Heart right ventricle (tissue), 16 donors: ENCODE data around the gene FAM83B. TPM values are rescaled to one million over a fixed set of nuclear protein-coding genes. Genes with fewer than 3 reads are reported as not detected.

Experiments
- ATAC-seq, 8 donors: fragments of 200-7000 bp; cut with Tn5 transposase; one replicate each; pipeline ENCODE4 v1.9.1; 2020; ENCODE audit warnings: mild to moderate bottlenecking in 8 of 8, moderate library complexity in 8 of 8, moderate number of reproducible peaks in 1 of 8
- DNase-seq, 2 donors: peaks; one replicate each; pipeline ENCODE4 v3.0.0-alpha.2; 2020
- H3K27ac ChIP-seq, 10 donors: fragments of 200-600 bp; sonication (generic) in 2 of 10; one replicate each; pipeline versions ENCODE4 v1.5.0 to v1.8.0; 2020 to 2022; ENCODE audit warnings: mild to moderate bottlenecking in 3 of 10
- H3K27me3 ChIP-seq, 7 donors: fragments of 200-600 bp; one replicate each; pipeline ENCODE4 v1.8.0; 2021 to 2022; ENCODE audit warnings: mild to moderate bottlenecking in 2 of 7
- H3K36me3 ChIP-seq, 9 donors: fragments of 200-600 bp; sonication (generic) in 1 of 9; one replicate each; pipeline versions ENCODE4 v1.5.0 to v1.8.0; 2020 to 2022; ENCODE audit warnings: mild to moderate bottlenecking in 2 of 9
- H3K4me1 ChIP-seq, 9 donors: fragments of 200-600 bp; sonication (generic) in 1 of 9; one replicate each; pipeline versions ENCODE4 v1.5.0 to v1.8.0; 2020 to 2022; ENCODE audit warnings: mild to moderate bottlenecking in 4 of 9
- H3K4me3 ChIP-seq, 10 donors: fragments of 200-600 bp; sonication (generic) in 2 of 10; one replicate each; pipeline versions ENCODE4 v1.5.0 to v1.8.0; 2020 to 2022; ENCODE audit warnings: mild to moderate bottlenecking in 7 of 10, moderate library complexity in 2 of 10
- H3K9me3 ChIP-seq, 11 donors: fragments of 200-600 bp in 10 of 11; sonication (generic) in 2 of 11; one replicate each; pipeline versions ENCODE4 v1.5.0 to v1.8.0; 2013 to 2022; ENCODE audit warnings: mild to moderate bottlenecking in 2 of 11, control low read depth in 1 of 11, moderate library complexity in 1 of 11
- CTCF ChIP-seq, 9 donors: fragments of 200-600 bp; sonication (generic) in 2 of 9; IDR thresholded peaks; one replicate each; pipeline versions ENCODE4 v1.5.0 to v1.8.0; 2021 to 2022; ENCODE audit warnings: antibody characterized with exemption in 9 of 9, mild to moderate bottlenecking in 5 of 9, moderate library complexity in 1 of 9
- WGBS, 2 donors: extraction: QIAGEN DNeasy Blood & Tissue Kit; methylation state at CpG; one replicate each; pipeline ENCODE4 v1.1.7; 2013; ENCODE audit warnings: inconsistent platforms in 1 of 2; 5-methylcytosine and 5-hydroxymethylcytosine counted together
- intact Hi-C, 10 donors: fragments of 100-400 bp; cut with DNase I; formaldehyde crosslinking; loops; one replicate each; pipeline versions ENCODE4 v1.11.1 to v1.14.2; 2022
- polyA plus RNA-seq, 2 donors: library from polyadenylated mRNA; stranded (reverse); fragments of 200-250 nt; gene quantifications; one replicate each; pipeline ENCODE4 v1.2.3, GENCODE V29; 2013
- total RNA-seq, 10 donors: library from RNA; stranded (reverse); fragmentation: NEBNext Ultra II Directional in 3 of 10; extraction: Animal tissue kit (Norgen Biotek cat#: 25700) in 3 of 10; gene quantifications; one replicate each; pipeline versions ENCODE4 v1.2.1 to v1.2.4, GENCODE V29; 2021 to 2023
- donor health status: Arrhythmogenic right ventricular cardiomyopathy.
- donor health status: ischemic (EF 13 %, LVEDD 7.1; RV severe dilation, severe dysfunction).
- donor health status: healthy with polysubstance abuse.
- donor health status: DM: no; HTN: yes; CAD: no.
- donor health status: DM: no; HTN: no; CAD: no.
- donor health status: ischemic (EF 25% LVEDD 6.9; RV normal size, moderate dysfunction).
- donor health status: ischemic (EF 25% LVEDD 5.7; RV mildly dilated, moderate dysfunction).
- donor health status: healthy.
- donor health status: DM: yes; HTN: yes; CAD: no.
- donor health status: Ischemic cardiomyopathy.
- donor health status: ischemic (EF 35%, LVEDD 5.7; RV mildly dilated, moderate dysfunction).
- donor health status: nonischemic (EF 11% LVEDD 7.7; RV severe dilation, severe dysfunction).
- donor health status: DM: yes; HTN: yes; CAD: no.
- donor health status: PGD.
- donor health status: ischemic (EF 29% LVEDD 5.4; RV normal size, mild dysfunction).
- donor health status: nonischemic (EF 23%, LVEDD 6.1; RV moderate dilation, normal function).

Gene FAM83B
- total and polyA plus RNA-seq, 12 donors, result 0.01 to 7.2 (median 0.28) TPM; not detected in 4

- DNase-seq (no peak), ATAC-seq (no peak)
- intact Hi-C loops, result no loop called here
- Histone ChIP-seq H3K4me1 (no peaks in the 10 kb centered on the region), H3K4me3 (no peak overlapping the region), H3K27ac (no peak overlapping the region), H3K36me3 (no peaks in the 10 kb centered on the region), H3K27me3 (no peaks in the 10 kb centered on the region), H3K9me3 (no peaks in the 10 kb centered on the region)
- 84 to 91% methylated on average over 3 of the region's 3 CpGs for WGBS, 2 donors
- TF ChIP-seq CTCF (IDR thresholded peaks at IDR 0.05), result no peak
Measured at GRCh38 chr6:54899442-54899841, 52.9 kb downstream of the FAM83B start.

GRCh38 chr6:54899986-54900385 lies 53.4 kb downstream of the FAM83B start:
- intact Hi-C loops, result no loop called here
- Histone ChIP-seq H3K4me3 (no peak overlapping the region), H3K27me3 (no peaks in the 10 kb centered on the region), H3K4me1 (no peaks in the 10 kb centered on the region), H3K27ac (no peak overlapping the region), H3K9me3 (no peaks in the 10 kb centered on the region), H3K36me3 (no peaks in the 10 kb centered on the region)
- DNase-seq (no peak), ATAC-seq (no peak)
- no peak for TF ChIP-seq CTCF (IDR thresholded peaks at IDR 0.05)

- Histone ChIP-seq H3K36me3 (no peaks in the 10 kb centered on the region), H3K27me3 (no peaks in the 10 kb centered on the region), H3K27ac (no peak overlapping the region), H3K4me1 (no peaks in the 10 kb centered on the region), H3K4me3 (no peak overlapping the region), H3K9me3 (no peaks in the 10 kb centered on the region)
- ATAC-seq (no peak), DNase-seq (no peak)
- WGBS, 2 donors, result 84 to 93% methylated on average over 2 of the region's 2 CpGs
- TF ChIP-seq CTCF (IDR thresholded peaks at IDR 0.05), result no peak
- intact Hi-C loops, result no loop called here
Measured at GRCh38 chr6:54900666-54901065, 54.1 kb downstream of the FAM83B start.

GRCh38 chr6:54903884-54904283 lies 57.3 kb downstream of the FAM83B start:
- Histone ChIP-seq H3K27me3 (no peaks in the 10 kb centered on the region), H3K4me3 (no peak overlapping the region), H3K27ac (no peak overlapping the region), H3K9me3 (no peaks in the 10 kb centered on the region), H3K4me1 (no peaks in the 10 kb centered on the region), H3K36me3 (no peaks in the 10 kb centered on the region)
- no peak for DNase-seq
- intact Hi-C loops, result no loop called here
- ATAC-seq, result no peak
- TF ChIP-seq CTCF (IDR thresholded peaks at IDR 0.05), result no peak

GRCh38 chr6:54907355-54907754 lies 60.8 kb downstream of the FAM83B start:
- no peak for DNase-seq
- H3K4me3 ChIP-seq, result no peak overlapping the region

More at GRCh38 chr6:54907355-54907754, 60.8 kb downstream of the FAM83B start:
- TF ChIP-seq CTCF (IDR thresholded peaks at IDR 0.05), result no peak
- WGBS, 2 donors, result 74 to 79% methylated on average over 1 of the region's 1 CpG
- H3K36me3 ChIP-seq, result no peaks in the 10 kb centered on the region
- H3K9me3 ChIP-seq, result no peaks in the 10 kb centered on the region
- H3K27ac ChIP-seq, result no peak overlapping the region
- no peaks in the 10 kb centered on the region for H3K27me3 ChIP-seq
- ATAC-seq, result no peak
- no peaks in the 10 kb centered on the region for H3K4me1 ChIP-seq
- intact Hi-C loops, result no loop called here
